ENCODE results near the gene EPB41L3. TPM values are rescaled to one million over a fixed set of nuclear protein-coding genes. Genes with fewer than 3 reads are reported as not detected.

The EPB41L3 gene
- total RNA-seq, 1 experiment from 2014 or later = 0.34 TPM

DNA sequence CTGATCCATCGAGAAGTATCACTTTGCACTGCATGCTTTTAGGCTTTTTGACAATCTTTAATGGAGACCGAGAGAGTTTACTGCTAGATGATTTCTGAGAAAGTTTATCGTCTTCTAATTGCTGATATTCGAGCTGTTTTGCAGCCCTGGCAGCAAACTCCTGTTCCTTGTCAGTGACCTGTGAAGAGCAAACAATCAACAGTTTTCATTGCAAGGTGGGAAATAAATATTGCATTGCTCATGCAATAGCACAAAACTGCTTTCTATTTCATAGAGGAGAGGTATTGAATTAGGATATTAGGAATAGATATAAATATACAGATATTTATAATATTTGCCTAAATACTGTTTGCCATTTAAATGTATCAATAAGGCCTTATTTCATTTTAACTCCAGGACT is 65.5 kb downstream of the EPB41L3 start:
- Histone ChIP-seq H3K4me3 (replicated peaks in 1 of 2; ENCODE audit: low read depth in 1 of 2, low read length in 2 of 2) (no peak overlapping the region), H3K79me2 (ENCODE audit: insufficient read depth, low read length) (no peaks in the 10 kb centered on the region), H3K27ac (ENCODE audit: low read depth, low read length) (no peak overlapping the region), H3K4me1 (ENCODE audit: control insufficient read depth in 1 of 2, insufficient read depth in 2 of 2, low read length in 2 of 2) (no peaks in the 10 kb centered on the region), H3K9me2 (ENCODE audit: insufficient read depth) (no peaks in the 10 kb centered on the region), H3K27me3 (ENCODE audit: insufficient read depth, low read length) (no peaks in the 10 kb centered on the region), H3K9me3 (ENCODE audit: control insufficient read depth in 1 of 2, insufficient read depth in 1 of 2, low read depth in 1 of 2, low read length in 2 of 2) (peaks cover 25 to 28% of the 10 kb centered on the region in 2 experiments; a peak in 3 of 4 replicates), H3K9ac (ENCODE audit: low read length) (no peak overlapping the region), H2AFZ (ENCODE audit: low read depth, low read length, poor library complexity, severe bottlenecking) (no peak overlapping the region), H3K36me3 (ENCODE audit: control insufficient read depth in 1 of 2, insufficient read depth in 2 of 2, low read length in 2 of 2) (no peaks in the 10 kb centered on the region; a peak in 1 of 4 replicates), H3K4me2 (ENCODE audit: low read length) (no peak overlapping the region), H4K20me1 (ENCODE audit: insufficient read depth) (no peaks in the 10 kb centered on the region)
- ChIA-PET RAD21 (ENCODE audit: low non-redundant PET in 1 of 2, low total read pairs in 2 of 2, uncharacterized antibody in 2 of 2, unreplicated experiment in 2 of 2) (no interaction called here), CTCF (no interaction called here), POLR2A (no interaction called here)
- intact Hi-C loops (cut with micrococcal nuclease) = no loop called here
- TF ChIP-seq ATF3 (IDR thresholded peaks at IDR 0.05) = no peak
- TF ChIP-seq ELF1 (IDR thresholded peaks at IDR 0.05; ENCODE audit: borderline replicate concordance, low read depth) = no peak
- no peak for TF ChIP-seq RAD21 (IDR thresholded peaks at IDR 0.05; ENCODE audit: low read depth)
- TF ChIP-seq SP1 (IDR thresholded peaks at IDR 0.05; ENCODE audit: low read depth) = no peak
- TF ChIP-seq SIN3A (IDR thresholded peaks at IDR 0.05; ENCODE audit: low read depth) = no peak
- TF ChIP-seq SRF (IDR thresholded peaks at IDR 0.05; ENCODE audit: low read depth) = no peak
- TF ChIP-seq ZNF274 (IDR thresholded peaks at IDR 0.05; ENCODE audit: low read depth, low read length) = no peak
- no peak for TF ChIP-seq POLR2A (IDR thresholded peaks at IDR 0.05; ENCODE audit: borderline replicate concordance, extremely low read depth, insufficient read depth, insufficient read length)
- TF ChIP-seq CBX3 (IDR thresholded peaks at IDR 0.05; ENCODE audit: low read depth) = no peak
- no peak for TF ChIP-seq EZH2 (IDR thresholded peaks at IDR 0.05)
- no peak for TF ChIP-seq EGR1 (IDR thresholded peaks at IDR 0.05; ENCODE audit: low read depth)
- TF ChIP-seq TCF7L2 (IDR thresholded peaks at IDR 0.05; ENCODE audit: borderline replicate concordance, extremely low read depth, insufficient read depth, insufficient read length) = no peak
- TF ChIP-seq, protein P1, sequence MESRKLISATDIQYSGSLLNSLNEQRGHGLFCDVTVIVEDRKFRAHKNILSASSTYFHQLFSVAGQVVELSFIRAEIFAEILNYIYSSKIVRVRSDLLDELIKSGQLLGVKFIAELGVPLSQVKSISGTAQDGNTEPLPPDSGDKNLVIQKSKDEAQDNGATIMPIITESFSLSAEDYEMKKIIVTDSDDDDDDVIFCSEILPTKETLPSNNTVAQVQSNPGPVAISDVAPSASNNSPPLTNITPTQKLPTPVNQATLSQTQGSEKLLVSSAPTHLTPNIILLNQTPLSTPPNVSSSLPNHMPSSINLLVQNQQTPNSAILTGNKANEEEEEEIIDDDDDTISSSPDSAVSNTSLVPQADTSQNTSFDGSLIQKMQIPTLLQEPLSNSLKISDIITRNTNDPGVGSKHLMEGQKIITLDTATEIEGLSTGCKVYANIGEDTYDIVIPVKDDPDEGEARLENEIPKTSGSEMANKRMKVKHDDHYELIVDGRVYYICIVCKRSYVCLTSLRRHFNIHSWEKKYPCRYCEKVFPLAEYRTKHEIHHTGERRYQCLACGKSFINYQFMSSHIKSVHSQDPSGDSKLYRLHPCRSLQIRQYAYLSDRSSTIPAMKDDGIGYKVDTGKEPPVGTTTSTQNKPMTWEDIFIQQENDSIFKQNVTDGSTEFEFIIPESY (IDR thresholded peaks at IDR 0.05; ENCODE audit: extremely low read depth, insufficient replicate concordance, low read length) = no peak
- TF ChIP-seq YY1 (IDR thresholded peaks at IDR 0.05; ENCODE audit: extremely low read depth, insufficient replicate concordance, low read depth, low read length) = no peak
- TF ChIP-seq JUND (IDR thresholded peaks at IDR 0.05) = no peak
- ATAC-seq (no peak), DNase-seq (ENCODE audit: low read depth, low spot score) (no peak)
- BruUV-seq (replicated peaks) = no TSS peak

All from HCT116 (cell line).